CD14-positive monocyte (primary cell): ENCODE results near the gene TOX3. TPM values are rescaled to one million over a fixed set of nuclear protein-coding genes. Genes with fewer than 3 reads are reported as not detected.

Experiments
- DNase-seq, 3 donors: peaks; one replicate each; pipeline ENCODE4 v3.0.0-alpha.2; 2011 to 2022
- H2AFZ ChIP-seq: 2 replicates; pipeline ENCODE4 v1.6.0; 2012; ENCODE audit warnings: mild to moderate bottlenecking, low read depth, low read length, inconsistent platforms; ENCODE audit not compliant: insufficient read depth, poor library complexity, severe bottlenecking
- H3K27ac ChIP-seq, 2 donors: 1 replicate in 1 of 2; 2 replicates in 1 of 2; pipeline ENCODE4 v1.5.1; 2012 to 2013; ENCODE audit warnings: low read length in 2 of 2, control low read depth in 1 of 2, inconsistent platforms in 1 of 2, low read depth in 1 of 2, mild to moderate bottlenecking in 1 of 2
- H3K27me3 ChIP-seq, 2 donors: one replicate each; pipeline versions ENCODE4 v1.6.0 to v1.6.1; 2011 to 2013; ENCODE audit warnings: low read length in 2 of 2; ENCODE audit not compliant: control insufficient read depth in 2 of 2, insufficient read depth in 2 of 2
- H3K36me3 ChIP-seq, 2 donors: replicated peaks in 1 of 2; 1 replicate in 1 of 2; 2 replicates in 1 of 2; pipeline versions ENCODE4 v1.5.1 to v1.6.1; 2012 to 2013; ENCODE audit warnings: low read length in 2 of 2, control low read depth in 1 of 2, inconsistent platforms in 1 of 2, mild to moderate bottlenecking in 1 of 2; ENCODE audit not compliant: insufficient read depth in 2 of 2, control insufficient read depth in 1 of 2
- H3K4me1 ChIP-seq, 2 donors: 1 replicate in 1 of 2; 2 replicates in 1 of 2; pipeline versions ENCODE4 v1.5.1 to v1.6.1; 2012 to 2013; ENCODE audit warnings: low read length in 2 of 2, control low read depth in 1 of 2, inconsistent platforms in 1 of 2, mild to moderate bottlenecking in 1 of 2, moderate library complexity in 1 of 2; ENCODE audit not compliant: insufficient read depth in 2 of 2, control insufficient read depth in 1 of 2
- H3K4me2 ChIP-seq: replicated peaks from 2 replicates; pipeline ENCODE3; 2012; ENCODE audit warnings: low read length, moderate library complexity, mild to moderate bottlenecking; ENCODE audit not compliant: poor library complexity, severe bottlenecking; ENCODE audit errors: extremely low read depth
- H3K4me3 ChIP-seq, 3 experiments: fragments of 200-600 bp in 1 of 3; sonication (generic) in 1 of 3; replicated peaks in 1 of 3; 1 replicate in 2 of 3; 2 replicates in 1 of 3; pipeline ENCODE4 v1.5.1; 2011 to 2013; ENCODE audit warnings: low read length in 3 of 3, mild to moderate bottlenecking in 3 of 3, control low read depth in 2 of 3, low read depth in 2 of 3, inconsistent platforms in 1 of 3, moderate library complexity in 1 of 3
- H3K79me2 ChIP-seq: 2 replicates; pipeline ENCODE4 v1.6.0; 2012; ENCODE audit warnings: mild to moderate bottlenecking, control low read depth, inconsistent platforms, low read length, moderate library complexity; ENCODE audit not compliant: insufficient read depth
- H3K9ac ChIP-seq: 2 replicates; pipeline ENCODE4 v1.6.0; 2017; ENCODE audit warnings: low read length, mild to moderate bottlenecking; ENCODE audit not compliant: insufficient read depth, poor library complexity, severe bottlenecking
- H3K9me3 ChIP-seq, 2 donors: replicated peaks in 1 of 2; 1 replicate in 1 of 2; 2 replicates in 1 of 2; pipeline versions ENCODE4 v1.5.1 to v1.6.1; 2012 to 2013; ENCODE audit warnings: low read length in 2 of 2, control low read depth in 1 of 2; ENCODE audit not compliant: control insufficient read depth in 1 of 2, insufficient read depth in 1 of 2
- H4K20me1 ChIP-seq: 2 replicates; pipeline ENCODE4 v1.6.0; 2012; ENCODE audit warnings: mild to moderate bottlenecking, low read length, control low read depth, moderate library complexity; ENCODE audit not compliant: insufficient read depth
- H3K27ac Mint-ChIP-seq, 7 donors: one replicate each; pipeline ENCODE4 v1.8.0; 2020; ENCODE audit warnings: mild to moderate bottlenecking in 7 of 7, mixed read lengths in 7 of 7, moderate library complexity in 6 of 7, inconsistent platforms in 2 of 7
- H3K27me3 Mint-ChIP-seq, 3 donors: one replicate each; pipeline ENCODE4 v1.8.0; 2021 to 2022; ENCODE audit warnings: low read depth in 3 of 3, mild to moderate bottlenecking in 3 of 3, mixed read lengths in 3 of 3, moderate library complexity in 3 of 3, inconsistent platforms in 1 of 3
- H3K36me3 Mint-ChIP-seq, 2 donors: one replicate each; pipeline ENCODE4 v1.8.0; 2020; ENCODE audit warnings: mixed read lengths in 2 of 2, inconsistent platforms in 1 of 2, mild to moderate bottlenecking in 1 of 2
- H3K4me1 Mint-ChIP-seq: one replicate; pipeline ENCODE4 v1.8.0; 2020; ENCODE audit warnings: mild to moderate bottlenecking, mixed read lengths
- H3K4me3 Mint-ChIP-seq, 2 donors: one replicate each; pipeline ENCODE4 v1.8.0; 2020; ENCODE audit warnings: mild to moderate bottlenecking in 2 of 2, mixed read lengths in 2 of 2, moderate library complexity in 1 of 2
- H3K9me3 Mint-ChIP-seq, 7 donors: one replicate each; pipeline ENCODE4 v1.8.0; 2020 to 2022; ENCODE audit warnings: mixed read lengths in 7 of 7, mild to moderate bottlenecking in 6 of 7, moderate library complexity in 6 of 7, inconsistent platforms in 2 of 7
- WGBS: methylation state at CpG from one replicate; pipeline ENCODE4 v1.1.5; 2013; ENCODE audit warnings: missing lambda C conversion rate; ENCODE audit not compliant: insufficient coverage; 5-methylcytosine and 5-hydroxymethylcytosine counted together
- intact Hi-C, 2 donors: fragments of 100-400 bp; cut with micrococcal nuclease; formaldehyde crosslinking; loops; one replicate each; pipeline versions ENCODE4 v1.15.0 to v1.15.1; 2023
- polyA plus RNA-seq, 3 donors: library from polyadenylated mRNA; depleted of rRNA in 1 of 3; unstranded in 2 of 3; stranded (reverse) in 1 of 3; fragments of 300-500 nt in 2 of 3; fragments of >200 nt in 1 of 3; fragmentation: Illumina TruSeq in 2 of 3; gene quantifications; 1 replicate in 2 of 3; 2 replicates in 1 of 3; pipeline ENCODE4 v1.2.3, GENCODE V29; 2012 to 2021
- TF ChIP-seq, protein P1 (sequence below): fragments of 200-600 bp; IDR thresholded peaks from one replicate; pipeline ENCODE4 v1.8.0; 2022; ENCODE audit warnings: antibody characterized with exemption, mild to moderate bottlenecking

TOX3 gene
- polyA plus RNA-seq, 3 donors, result not detected

DNA sequence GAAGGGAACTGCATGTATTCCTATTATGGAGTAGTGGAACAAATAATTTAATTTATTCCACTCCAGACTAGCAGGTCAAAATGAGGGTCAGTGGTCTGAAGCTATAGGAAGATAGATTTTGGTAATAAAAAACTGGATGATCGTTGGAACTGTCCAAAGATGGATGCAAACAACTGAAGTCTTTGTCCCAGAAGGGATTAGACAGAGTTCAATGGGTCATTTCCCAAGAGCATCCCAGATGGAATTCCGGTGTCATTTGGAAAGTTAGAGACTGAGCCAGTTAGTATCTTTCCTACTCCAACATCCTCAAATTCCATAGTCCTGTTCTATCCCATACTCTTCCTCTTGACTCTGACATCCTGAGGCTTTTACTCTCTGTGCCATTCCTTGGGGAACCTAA is 22.8 kb upstream of the TOX3 start:
- Mint-ChIP-seq H3K27me3 (peaks cover 1 to 6% (median 2%) of the 10 kb centered on the region in 3 donors), H3K27ac (no peak overlapping the region), H3K4me3 (no peak overlapping the region), H3K36me3 (no peaks in the 10 kb centered on the region), H3K9me3 (peaks cover 0 to 12% (median 2%) of the 10 kb centered on the region in 7 donors), H3K4me1 (peaks cover 7% of the 10 kb centered on the region)
- Histone ChIP-seq H3K79me2 (no peaks in the 10 kb centered on the region), H3K27me3 (no peaks in the 10 kb centered on the region), H3K4me1 (no peaks in the 10 kb centered on the region), H3K9ac (no peak overlapping the region), H4K20me1 (no peaks in the 10 kb centered on the region), H3K4me2 (no peak overlapping the region), H2AFZ (no peak overlapping the region), H3K9me3 (no peaks in the 10 kb centered on the region), H3K36me3 (no peaks in the 10 kb centered on the region), H3K27ac (no peak overlapping the region), H3K4me3 (no peak overlapping the region)
- WGBS, result 83% methylated on average over 1 of the region's 2 CpGs
- intact Hi-C loops, result no loop called here
- TF ChIP-seq, protein P1, sequence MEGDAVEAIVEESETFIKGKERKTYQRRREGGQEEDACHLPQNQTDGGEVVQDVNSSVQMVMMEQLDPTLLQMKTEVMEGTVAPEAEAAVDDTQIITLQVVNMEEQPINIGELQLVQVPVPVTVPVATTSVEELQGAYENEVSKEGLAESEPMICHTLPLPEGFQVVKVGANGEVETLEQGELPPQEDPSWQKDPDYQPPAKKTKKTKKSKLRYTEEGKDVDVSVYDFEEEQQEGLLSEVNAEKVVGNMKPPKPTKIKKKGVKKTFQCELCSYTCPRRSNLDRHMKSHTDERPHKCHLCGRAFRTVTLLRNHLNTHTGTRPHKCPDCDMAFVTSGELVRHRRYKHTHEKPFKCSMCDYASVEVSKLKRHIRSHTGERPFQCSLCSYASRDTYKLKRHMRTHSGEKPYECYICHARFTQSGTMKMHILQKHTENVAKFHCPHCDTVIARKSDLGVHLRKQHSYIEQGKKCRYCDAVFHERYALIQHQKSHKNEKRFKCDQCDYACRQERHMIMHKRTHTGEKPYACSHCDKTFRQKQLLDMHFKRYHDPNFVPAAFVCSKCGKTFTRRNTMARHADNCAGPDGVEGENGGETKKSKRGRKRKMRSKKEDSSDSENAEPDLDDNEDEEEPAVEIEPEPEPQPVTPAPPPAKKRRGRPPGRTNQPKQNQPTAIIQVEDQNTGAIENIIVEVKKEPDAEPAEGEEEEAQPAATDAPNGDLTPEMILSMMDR, result no peak
- DNase-seq, result no peak

DNA sequence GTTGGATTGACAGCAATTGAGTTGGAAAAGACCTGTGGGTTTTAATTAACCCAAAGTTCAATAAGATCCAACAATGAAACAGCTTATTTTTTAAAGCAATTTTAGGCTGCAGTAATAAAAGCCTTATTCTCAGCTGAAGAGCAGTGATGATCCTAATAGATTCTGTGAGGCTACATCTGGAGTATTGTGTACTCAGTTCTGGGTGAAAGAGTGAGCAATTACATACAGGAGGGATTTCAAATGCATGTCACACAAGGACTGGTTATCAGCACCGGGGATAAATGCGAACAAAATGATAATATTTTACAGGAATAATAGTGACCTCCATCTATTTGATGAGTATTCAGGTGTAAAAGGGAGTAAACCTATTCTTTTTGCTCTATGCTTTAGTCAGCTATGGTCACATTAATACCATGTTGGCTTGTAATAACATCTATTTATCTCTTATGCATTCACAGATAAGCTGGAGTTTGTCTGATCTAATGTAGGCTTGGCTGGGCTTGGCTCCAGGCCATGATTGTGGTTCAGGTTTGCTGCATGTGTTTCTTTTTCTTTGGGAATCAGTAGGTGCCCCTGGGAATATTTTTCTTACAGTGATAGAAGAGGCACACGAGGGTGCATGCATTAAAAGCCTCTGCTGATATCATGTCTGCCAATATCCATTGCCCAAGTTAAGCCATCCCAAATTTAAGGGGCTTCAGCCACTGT is 22.2 kb upstream of the TOX3 start:
- TF ChIP-seq, protein P1, result no peak
- peaks cover 0 to 12% (median 3%) of the 10 kb centered on the region in 7 donors for H3K9me3 Mint-ChIP-seq
- H3K27ac Mint-ChIP-seq, result no peak overlapping the region
- H3K4me1 Mint-ChIP-seq, result peaks cover 7% of the 10 kb centered on the region
- H3K36me3 Mint-ChIP-seq, result no peaks in the 10 kb centered on the region
- H3K79me2 ChIP-seq, result no peaks in the 10 kb centered on the region
- no peaks in the 10 kb centered on the region for H3K36me3 ChIP-seq
- H3K27ac ChIP-seq, result no peak overlapping the region
- H3K4me1 ChIP-seq, result no peaks in the 10 kb centered on the region
- H3K4me3 Mint-ChIP-seq, result no peak overlapping the region
- no peak overlapping the region for H3K4me2 ChIP-seq
- no peaks in the 10 kb centered on the region for H3K27me3 ChIP-seq
- intact Hi-C loops, result no loop called here
- no peak for DNase-seq
- WGBS, result no CpG with 5 or more reads among the region's 3 CpGs
- H3K9ac ChIP-seq, result no peak overlapping the region
- no peak overlapping the region for H2AFZ ChIP-seq
- H4K20me1 ChIP-seq, result no peaks in the 10 kb centered on the region
- H3K9me3 ChIP-seq, result no peaks in the 10 kb centered on the region
- peaks cover 1 to 6% (median 2%) of the 10 kb centered on the region in 3 donors for H3K27me3 Mint-ChIP-seq
- no peak overlapping the region for H3K4me3 ChIP-seq
